ENCODE data around the gene PI4KA.
"Not testable (repeated sequence)": the region's sequence is repeated elsewhere in the genome, so short reads cannot be mapped to it uniquely, and the experiment has no call there.

PI4KA gene

GRCh38 chr22:20666560-20666959, 192.1 kb downstream of the PI4KA start:
- H3K27ac Mint-ChIP-seq = no peak overlapping the region
- ATAC-seq (replicated peaks) = no peak
- H3K4me3 Mint-ChIP-seq = no peak overlapping the region
- H3K36me3 Mint-ChIP-seq (ENCODE audit: insufficient read depth) = no peaks in the 10 kb centered on the region
- DNase-seq = no peak
- peaks cover 23 to 31% of the 10 kb centered on the region in 2 donors for H3K27me3 Mint-ChIP-seq
- H3K4me1 Mint-ChIP-seq (ENCODE audit: low read depth in 2 of 2) = no peaks in the 10 kb centered on the region
- H3K9me3 Mint-ChIP-seq = peaks cover 3 to 7% of the 10 kb centered on the region in 2 donors

GRCh38 chr22:20664594-20664959, 194.0 kb downstream of the PI4KA start:
- no peaks in the 10 kb centered on the region for H3K4me1 Mint-ChIP-seq (ENCODE audit: low read depth in 2 of 2)
- no peaks in the 10 kb centered on the region for H3K36me3 Mint-ChIP-seq (ENCODE audit: insufficient read depth)
- no peak for ATAC-seq (replicated peaks)
- peaks cover 3 to 7% of the 10 kb centered on the region in 2 donors for H3K9me3 Mint-ChIP-seq
- H3K4me3 Mint-ChIP-seq = no peak overlapping the region
- no peak overlapping the region for H3K27ac Mint-ChIP-seq
- DNase-seq = no peak
- peaks cover 27 to 31% of the 10 kb centered on the region in 2 donors for H3K27me3 Mint-ChIP-seq

- no peaks in the 10 kb centered on the region for H3K4me1 Mint-ChIP-seq (ENCODE audit: low read depth in 2 of 2)
- peaks cover 3 to 7% of the 10 kb centered on the region in 2 donors for H3K9me3 Mint-ChIP-seq
- H3K27me3 Mint-ChIP-seq = peaks cover 27 to 28% of the 10 kb centered on the region in 2 donors
- H3K4me3 Mint-ChIP-seq = no peak overlapping the region
- DNase-seq (no peak), ATAC-seq (replicated peaks) (no peak)
- no peaks in the 10 kb centered on the region for H3K36me3 Mint-ChIP-seq (ENCODE audit: insufficient read depth)
- H3K27ac Mint-ChIP-seq = no peak overlapping the region
Measured at GRCh38 chr22:20663941-20664593, 194.5 kb downstream of the PI4KA start.

GRCh38 chr22:20663137-20663828, 195.3 kb downstream of the PI4KA start:
- no peak overlapping the region for H3K27ac Mint-ChIP-seq
- no peak overlapping the region for H3K4me3 Mint-ChIP-seq

GRCh38 chr22:20662524-20663036, 196.0 kb downstream of the PI4KA start:
- H3K9me3 Mint-ChIP-seq; H3K4me3 Mint-ChIP-seq; DNase-seq; ATAC-seq (replicated peaks); H3K4me1 Mint-ChIP-seq (ENCODE audit: low read depth in 2 of 2); H3K27ac Mint-ChIP-seq; H3K36me3 Mint-ChIP-seq (ENCODE audit: insufficient read depth): not testable (repeated sequence)
- peaks cover 22 to 33% of the 10 kb centered on the region in 2 donors for H3K27me3 Mint-ChIP-seq

More at GRCh38 chr22:20663137-20663828, 195.3 kb downstream of the PI4KA start:
- Mint-ChIP-seq H3K36me3 (ENCODE audit: insufficient read depth) (no peaks in the 10 kb centered on the region), H3K9me3 (peaks cover 3 to 7% of the 10 kb centered on the region in 2 donors), H3K4me1 (ENCODE audit: low read depth in 2 of 2) (no peaks in the 10 kb centered on the region), H3K27me3 (peaks cover 22 to 33% of the 10 kb centered on the region in 2 donors)
- no peak for DNase-seq
- ATAC-seq (replicated peaks) = no peak

GRCh38 chr22:20661473-20661872, 197.1 kb downstream of the PI4KA start:
- Mint-ChIP-seq H3K4me1 (ENCODE audit: low read depth in 2 of 2) (no peaks in the 10 kb centered on the region), H3K4me3 (no peak overlapping the region), H3K9me3 (peaks cover 3 to 7% of the 10 kb centered on the region in 2 donors), H3K27ac (no peak overlapping the region), H3K36me3 (ENCODE audit: insufficient read depth) (no peaks in the 10 kb centered on the region), H3K27me3 (peaks cover 22 to 33% of the 10 kb centered on the region in 2 donors)
- ATAC-seq (replicated peaks) (no peak), DNase-seq (no peak)

GRCh38 chr22:20660441-20661054, 198.1 kb downstream of the PI4KA start:
- Mint-ChIP-seq H3K27ac (no peak overlapping the region), H3K27me3 (peaks cover 22 to 33% of the 10 kb centered on the region in 2 donors), H3K4me3 (no peak overlapping the region), H3K36me3 (ENCODE audit: insufficient read depth) (no peaks in the 10 kb centered on the region), H3K4me1 (ENCODE audit: low read depth in 2 of 2) (no peaks in the 10 kb centered on the region), H3K9me3 (peaks cover 3 to 7% of the 10 kb centered on the region in 2 donors)
- ATAC-seq (replicated peaks) = no peak
- DNase-seq = no peak

- Mint-ChIP-seq H3K4me3 (no peak overlapping the region), H3K9me3 (peaks cover 3 to 7% of the 10 kb centered on the region in 2 donors), H3K27me3 (peaks cover 22 to 33% of the 10 kb centered on the region in 2 donors), H3K36me3 (ENCODE audit: insufficient read depth) (no peaks in the 10 kb centered on the region), H3K27ac (no peak overlapping the region), H3K4me1 (ENCODE audit: low read depth in 2 of 2) (no peaks in the 10 kb centered on the region)
- DNase-seq (no peak), ATAC-seq (replicated peaks) (no peak)
Measured at GRCh38 chr22:20659920-20660319, 198.7 kb downstream of the PI4KA start.

GRCh38 chr22:20659258-20659657, 199.4 kb downstream of the PI4KA start:
- H3K36me3 Mint-ChIP-seq (ENCODE audit: insufficient read depth) = no peaks in the 10 kb centered on the region

GRCh38 chr22:20658433-20659222, 200.0 kb downstream of the PI4KA start:
- ATAC-seq (replicated peaks) (no peak), DNase-seq (no peak)
- Mint-ChIP-seq H3K4me1 (ENCODE audit: low read depth in 2 of 2) (no peaks in the 10 kb centered on the region), H3K36me3 (ENCODE audit: insufficient read depth) (no peaks in the 10 kb centered on the region), H3K27me3 (peaks cover 11 to 27% of the 10 kb centered on the region in 2 donors), H3K27ac (no peak overlapping the region), H3K9me3 (peaks cover 3 to 6% of the 10 kb centered on the region in 2 donors), H3K4me3 (no peak overlapping the region)

More at GRCh38 chr22:20659258-20659657, 199.4 kb downstream of the PI4KA start:
- Mint-ChIP-seq H3K4me3 (no peak overlapping the region), H3K27me3 (peaks cover 17 to 33% of the 10 kb centered on the region in 2 donors), H3K9me3 (peaks cover 3 to 7% of the 10 kb centered on the region in 2 donors), H3K27ac (no peak overlapping the region), H3K4me1 (ENCODE audit: low read depth in 2 of 2) (no peaks in the 10 kb centered on the region)
- DNase-seq (no peak), ATAC-seq (replicated peaks) (no peak)

- no peaks in the 10 kb centered on the region for H3K4me1 Mint-ChIP-seq (ENCODE audit: low read depth in 2 of 2)
- H3K27me3 Mint-ChIP-seq = peaks cover 4 to 20% of the 10 kb centered on the region in 2 donors
- no peak for ATAC-seq (replicated peaks)
- no peak for DNase-seq
- H3K4me3 Mint-ChIP-seq = no peak overlapping the region
- no peak overlapping the region for H3K27ac Mint-ChIP-seq
- H3K9me3 Mint-ChIP-seq = no peaks in the 10 kb centered on the region
- peaks cover 2% of the 10 kb centered on the region for H3K36me3 Mint-ChIP-seq (ENCODE audit: insufficient read depth)
Measured at GRCh38 chr22:20657963-20658362, 200.6 kb downstream of the PI4KA start.

Measured in effector memory CD8-positive, alpha-beta T cell (primary cell).